Trophoblast cell (in vitro differentiated cells and primary cell): Measurements from ENCODE around the gene EPB41L2. TPM values are rescaled to one million over a fixed set of nuclear protein-coding genes. Genes with fewer than 3 reads are reported as not detected.

ENCODE experiments used
- DNase-seq, 2 donors: peaks; one replicate each; pipeline ENCODE4 v3.0.0-alpha.2; 2016
- H2AFZ ChIP-seq: 2 replicates; pipeline ENCODE4 v1.6.1; 2013; ENCODE audit warnings: low read length, moderate library complexity, mild to moderate bottlenecking; ENCODE audit not compliant: insufficient read depth, poor library complexity
- H2AK5ac ChIP-seq: 2 replicates; pipeline ENCODE4 v1.6.1; 2013; ENCODE audit warnings: mild to moderate bottlenecking, low read length
- H2BK120ac ChIP-seq: 2 replicates; pipeline ENCODE4 v1.6.1; 2013; ENCODE audit warnings: low read length, mild to moderate bottlenecking, moderate library complexity; ENCODE audit not compliant: insufficient read depth, poor library complexity
- H2BK12ac ChIP-seq: 2 replicates; pipeline ENCODE4 v1.6.1; 2013; ENCODE audit warnings: mild to moderate bottlenecking, low read length, moderate library complexity
- H2BK5ac ChIP-seq: 2 replicates; pipeline ENCODE4 v1.6.1; 2013; ENCODE audit warnings: low read length, low read depth, moderate library complexity, mild to moderate bottlenecking; ENCODE audit not compliant: poor library complexity
- H3K14ac ChIP-seq: 2 replicates; pipeline ENCODE4 v1.6.1; 2013; ENCODE audit warnings: mild to moderate bottlenecking, low read length
- H3K18ac ChIP-seq: 2 replicates; pipeline ENCODE4 v1.6.1; 2013; ENCODE audit warnings: mild to moderate bottlenecking, low read length
- H3K23ac ChIP-seq: 2 replicates; pipeline ENCODE4 v1.6.1; 2013; ENCODE audit warnings: low read length
- H3K27ac ChIP-seq: 2 replicates; pipeline ENCODE4 v1.5.1; 2013; ENCODE audit warnings: low read depth, mild to moderate bottlenecking, inconsistent platforms, low read length, moderate library complexity
- H3K27me3 ChIP-seq: 2 replicates; pipeline ENCODE4 v1.6.1; 2013; ENCODE audit warnings: inconsistent platforms, mild to moderate bottlenecking, low read length, moderate library complexity; ENCODE audit not compliant: insufficient read depth
- H3K36me3 ChIP-seq, 2 experiments: 1 replicate in 1 of 2; 2 replicates in 1 of 2; pipeline ENCODE4 v1.6.1; 2013; ENCODE audit warnings: low read length in 2 of 2, mild to moderate bottlenecking in 2 of 2, moderate library complexity in 1 of 2; ENCODE audit not compliant: insufficient read depth in 2 of 2, control insufficient read depth in 1 of 2
- H3K4ac ChIP-seq: 2 replicates; pipeline ENCODE4 v1.6.1; 2013; ENCODE audit warnings: low read depth, mild to moderate bottlenecking, low read length, moderate library complexity
- H3K4me1 ChIP-seq, 2 experiments: 1 replicate in 1 of 2; 2 replicates in 1 of 2; pipeline ENCODE4 v1.6.1; 2013; ENCODE audit warnings: low read length in 2 of 2, mild to moderate bottlenecking in 2 of 2, moderate library complexity in 1 of 2; ENCODE audit not compliant: insufficient read depth in 2 of 2, control insufficient read depth in 1 of 2
- H3K4me2 ChIP-seq: 2 replicates; pipeline ENCODE4 v1.6.1; 2013; ENCODE audit warnings: inconsistent platforms, mild to moderate bottlenecking, low read length, moderate library complexity
- H3K4me3 ChIP-seq: 2 replicates; pipeline ENCODE4 v1.5.1; 2013; ENCODE audit warnings: mild to moderate bottlenecking, low read depth, low read length, inconsistent platforms
- H3K79me1 ChIP-seq: one replicate; pipeline ENCODE4 v1.6.1; 2013; ENCODE audit warnings: low read length
- H3K79me2 ChIP-seq: 2 replicates; pipeline ENCODE4 v1.6.1; 2013; ENCODE audit warnings: low read length, mild to moderate bottlenecking; ENCODE audit not compliant: control insufficient read depth, insufficient read depth, poor library complexity
- H3K9ac ChIP-seq: 2 replicates; pipeline ENCODE4 v1.6.1; 2013; ENCODE audit warnings: mild to moderate bottlenecking, low read length
- H3K9me3 ChIP-seq: 2 replicates; pipeline ENCODE4 v1.6.1; 2013; ENCODE audit warnings: low read depth, mild to moderate bottlenecking, control low read depth, inconsistent platforms, low read length; ENCODE audit not compliant: insufficient read depth
- H4K12ac ChIP-seq: 2 replicates; pipeline ENCODE4 v1.6.1; 2013; ENCODE audit warnings: low read depth, mild to moderate bottlenecking, low read length, moderate library complexity
- H4K8ac ChIP-seq: 2 replicates; pipeline ENCODE4 v1.6.1; 2013; ENCODE audit warnings: low read depth, mild to moderate bottlenecking, low read length, moderate library complexity
- H4K91ac ChIP-seq: one replicate; pipeline ENCODE4 v1.6.1; 2013; ENCODE audit warnings: low read depth, mild to moderate bottlenecking, low read length, moderate library complexity
- WGBS: extraction: QIAGEN DNeasy Blood & Tissue Kit; methylation state at CpG from one replicate; pipeline ENCODE4 v1.1.7; 2013; ENCODE audit warnings: missing lambda C conversion rate; ENCODE audit not compliant: insufficient read length, insufficient coverage; ENCODE audit errors: extremely low coverage; 5-methylcytosine and 5-hydroxymethylcytosine counted together
- polyA plus RNA-seq: library from polyadenylated mRNA; stranded (reverse); fragments of 200-250 nt; gene quantifications from 2 replicates; pipeline ENCODE4 v1.2.3, GENCODE V29; 2013

The EPB41L2 gene
- polyA plus RNA-seq, result 35.0 and 39.1 TPM in 2 replicates

GRCh38 chr6:131063028-131063763, at the start of gene EPB41L2:
Gene EPB41L2, minus strand, starts transcription at chr6:131063245. Its CDS starts 106,760 bp downstream, at chr6:130956485.
- Histone ChIP-seq H2BK120ac (peak within 1 kb of the TSS; percentile 81), H3K27me3 (no peaks in the 10 kb centered on the region), H4K91ac (peak within 1 kb of the TSS; percentile 67), H3K79me1 (peaks cover 9% of the 10 kb centered on the region), H4K8ac (peak within 1 kb of the TSS; percentile 75), H3K27ac (peak within 1 kb of the TSS; percentile 77), H3K4me2 (peak within 1 kb of the TSS; percentile 83), H2AK5ac (no peak within 1 kb of the TSS), H3K23ac (no peak within 1 kb of the TSS), H3K14ac (peak within 1 kb of the TSS; percentile 75), H4K12ac (no peak within 1 kb of the TSS), H2BK12ac (peak within 1 kb of the TSS; percentile 30), H3K36me3 (no peaks in the 10 kb centered on the region), H3K4ac (peak within 1 kb of the TSS; percentile 65), H2BK5ac (peak within 1 kb of the TSS; percentile 46), H3K9ac (peak within 1 kb of the TSS; percentile 76), H3K4me3 (peak within 1 kb of the TSS; percentile 94), H3K4me1 (peaks cover 0 to 4% of the 10 kb centered on the region in 2 experiments), H3K9me3 (no peaks in the 10 kb centered on the region), H2AFZ (peak within 1 kb of the TSS; percentile 95), H3K18ac (peak within 1 kb of the TSS; percentile 93), H3K79me2 (peaks cover 10% of the 10 kb centered on the region)
- no CpG with 5 or more reads among the region's 61 CpGs for WGBS
- peak; percentile 90 to 93 for DNase-seq

DNA sequence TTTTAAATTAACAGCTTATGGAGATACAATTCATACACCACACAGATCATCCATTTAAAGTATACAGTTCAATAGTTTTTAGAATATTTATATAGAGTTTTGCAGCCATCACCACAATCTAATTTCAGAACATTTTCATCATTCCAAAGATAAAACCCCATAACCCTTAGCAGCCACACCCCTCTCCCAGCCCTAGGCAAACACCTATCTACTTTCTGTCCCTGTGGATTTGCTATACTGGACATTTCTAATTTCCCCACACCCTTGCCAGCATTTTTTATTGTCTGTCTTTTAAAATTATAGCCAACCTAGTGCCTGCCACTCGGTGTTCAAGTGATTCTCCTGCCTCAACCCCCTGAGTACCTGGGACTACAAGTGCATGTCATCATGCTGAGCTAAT, 49.2 kb upstream of the EPB41L2 start:
- no peaks in the 10 kb centered on the region for H3K79me2 ChIP-seq
- H3K27me3 ChIP-seq, result no peaks in the 10 kb centered on the region
- H4K12ac ChIP-seq, result no peak overlapping the region
- no peak overlapping the region for H3K4me3 ChIP-seq
- H4K8ac ChIP-seq, result no peak overlapping the region
- WGBS, result no CpG with 5 or more reads among the region's 1 CpG
- no peak overlapping the region for H3K4me2 ChIP-seq
- H3K9ac ChIP-seq, result no peak overlapping the region
- H2AFZ ChIP-seq, result no peak overlapping the region
- no peaks in the 10 kb centered on the region for H3K4me1 ChIP-seq
- H3K9me3 ChIP-seq, result no peaks in the 10 kb centered on the region
- no peak overlapping the region for H2BK12ac ChIP-seq
- no peaks in the 10 kb centered on the region for H3K36me3 ChIP-seq
- H3K4ac ChIP-seq, result no peak overlapping the region
- no peak overlapping the region for H2BK120ac ChIP-seq
- H2AK5ac ChIP-seq, result no peak overlapping the region
- no peak overlapping the region for H2BK5ac ChIP-seq
- DNase-seq, result no peak
- H4K91ac ChIP-seq, result no peak overlapping the region
- H3K14ac ChIP-seq, result no peak overlapping the region
- H3K18ac ChIP-seq, result no peak overlapping the region
- no peak overlapping the region for H3K23ac ChIP-seq
- H3K27ac ChIP-seq, result no peak overlapping the region
- no peaks in the 10 kb centered on the region for H3K79me1 ChIP-seq

- no peak overlapping the region for H3K9ac ChIP-seq
- H2BK5ac ChIP-seq, result no peak overlapping the region
- DNase-seq, result peak; percentile 2 to 84
- no peak overlapping the region for H3K18ac ChIP-seq
- H2BK12ac ChIP-seq, result no peak overlapping the region
- no peak overlapping the region for H3K27ac ChIP-seq
- H3K27me3 ChIP-seq, result no peaks in the 10 kb centered on the region
- no peaks in the 10 kb centered on the region for H3K4me1 ChIP-seq
- H3K9me3 ChIP-seq, result no peaks in the 10 kb centered on the region
- no peak overlapping the region for H3K14ac ChIP-seq
- no peak overlapping the region for H3K4me2 ChIP-seq
- no peak overlapping the region for H3K4me3 ChIP-seq
- H4K91ac ChIP-seq, result no peak overlapping the region
- H3K4ac ChIP-seq, result no peak overlapping the region
- H4K8ac ChIP-seq, result no peak overlapping the region
- no peak overlapping the region for H3K23ac ChIP-seq
- WGBS, result no CpG with 5 or more reads among the region's 1 CpG
- no peak overlapping the region for H2BK120ac ChIP-seq
- H2AK5ac ChIP-seq, result no peak overlapping the region
- no peaks in the 10 kb centered on the region for H3K79me2 ChIP-seq
- H3K36me3 ChIP-seq, result no peaks in the 10 kb centered on the region
- H2AFZ ChIP-seq, result no peak overlapping the region
- H4K12ac ChIP-seq, result no peak overlapping the region
- H3K79me1 ChIP-seq, result no peaks in the 10 kb centered on the region
Measured at GRCh38 chr6:131107151-131107550, 44.1 kb upstream of the EPB41L2 start.

- no peak overlapping the region for H3K4me2 ChIP-seq
- DNase-seq, result no peak
- no peaks in the 10 kb centered on the region for H3K36me3 ChIP-seq
- WGBS, result no CpG with 5 or more reads among the region's 1 CpG
- no peak overlapping the region for H2BK12ac ChIP-seq
- no peak overlapping the region for H2BK5ac ChIP-seq
- H2AK5ac ChIP-seq, result no peak overlapping the region
- H2AFZ ChIP-seq, result no peak overlapping the region
- no peak overlapping the region for H3K27ac ChIP-seq
- no peak overlapping the region for H3K14ac ChIP-seq
- no peaks in the 10 kb centered on the region for H3K79me2 ChIP-seq
- no peak overlapping the region for H2BK120ac ChIP-seq
- H4K12ac ChIP-seq, result no peak overlapping the region
- H3K18ac ChIP-seq, result no peak overlapping the region
- H3K23ac ChIP-seq, result no peak overlapping the region
- H3K27me3 ChIP-seq, result no peaks in the 10 kb centered on the region
- H3K4me1 ChIP-seq, result no peaks in the 10 kb centered on the region
- H4K8ac ChIP-seq, result no peak overlapping the region
- H3K4me3 ChIP-seq, result no peak overlapping the region
- H3K9ac ChIP-seq, result no peak overlapping the region
- H4K91ac ChIP-seq, result no peak overlapping the region
- H3K9me3 ChIP-seq, result no peaks in the 10 kb centered on the region
- H3K79me1 ChIP-seq, result no peaks in the 10 kb centered on the region
- no peak overlapping the region for H3K4ac ChIP-seq
Measured at GRCh38 chr6:131103901-131104300, 40.9 kb upstream of the EPB41L2 start.
